Lower leg skin (tissue), 4 donors: Measurements from ENCODE around the gene GPR135. TPM values are rescaled to one million over a fixed set of nuclear protein-coding genes. Genes with fewer than 3 reads are reported as not detected.

Experiments
- DNase-seq, 2 donors: peaks; one replicate each; pipeline ENCODE4 v3.0.0-alpha.2; 2019; ENCODE audit warnings: low spot score in 2 of 2
- H3K4me3 ChIP-seq: fragments of 200-600 bp; sonication (generic); 2 replicates; pipeline ENCODE4 v1.5.1; 2017; ENCODE audit warnings: mild to moderate bottlenecking, low read depth; ENCODE audit not compliant: poor library complexity, severe bottlenecking
- POLR2A ChIP-seq, 2 donors: fragments of 450-650 bp; IDR thresholded peaks; one replicate each; pipeline ENCODE4 v1.6.1; 2016 to 2017; ENCODE audit warnings: antibody characterized with exemption in 2 of 2, mild to moderate bottlenecking in 1 of 2, moderate library complexity in 1 of 2
- WGBS, 2 donors: methylation state at CpG; one replicate each; pipeline ENCODE4 v1.1.5; 2018; 5-methylcytosine and 5-hydroxymethylcytosine counted together
- intact Hi-C: fragments of 100-400 bp; cut with DNase I; formaldehyde crosslinking; loops from one replicate; pipeline ENCODE4 v1.15.0; 2023; ENCODE audit warnings: low total_unique reads
- total RNA-seq, 4 donors: library from RNA; depleted of rRNA; stranded (reverse); fragments of >200 nt; gene quantifications; one replicate each; pipeline ENCODE4 v1.1.0, GENCODE V29; 2016
- TF ChIP-seq, protein P1 (sequence below), 3 donors: fragments of 450-650 bp; IDR thresholded peaks; one replicate each; pipeline ENCODE4 v1.5.1; 2016; ENCODE audit warnings: antibody characterized with exemption in 3 of 3, mild to moderate bottlenecking in 3 of 3, moderate library complexity in 2 of 3

GPR135 gene
- total RNA-seq, 4 donors from 2014 or later: 1.4 to 3.5 (median 2.2) TPM

DNA sequence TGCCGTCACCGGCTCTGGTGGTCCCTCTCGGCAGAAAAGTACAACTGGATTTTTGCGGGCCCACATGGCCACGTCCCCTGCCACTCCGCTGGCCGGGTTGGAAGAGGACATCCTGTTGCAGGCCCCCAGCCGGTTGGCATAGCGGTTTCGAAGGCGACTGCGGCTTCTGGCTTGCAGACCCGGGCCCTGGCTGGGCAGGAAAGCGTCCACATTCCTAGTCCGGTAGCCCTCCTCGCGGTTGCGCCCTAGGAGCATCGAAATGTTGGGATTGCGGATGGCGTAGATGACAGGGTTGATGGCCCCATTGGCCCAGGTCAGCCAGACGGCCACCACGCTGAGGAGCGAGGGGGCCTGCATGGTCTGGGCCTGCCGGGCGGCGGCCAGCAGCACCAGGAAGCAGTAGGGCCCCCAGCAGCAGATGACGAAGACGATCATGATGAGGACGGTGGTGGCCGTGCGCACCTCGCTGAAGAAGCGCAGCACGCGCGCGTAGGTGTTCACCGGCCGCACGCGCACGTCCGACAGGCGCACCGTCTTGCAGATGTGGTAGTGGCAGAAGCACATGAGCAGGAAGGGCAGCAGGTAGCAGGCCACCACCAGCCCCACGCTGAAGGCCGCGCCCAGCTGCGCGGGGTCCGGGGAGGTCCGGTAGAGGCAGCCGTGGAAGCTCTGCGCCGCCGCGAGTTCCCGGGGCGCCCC is 1.2 kb downstream of the GPR135 start:
- TF ChIP-seq, protein P1, sequence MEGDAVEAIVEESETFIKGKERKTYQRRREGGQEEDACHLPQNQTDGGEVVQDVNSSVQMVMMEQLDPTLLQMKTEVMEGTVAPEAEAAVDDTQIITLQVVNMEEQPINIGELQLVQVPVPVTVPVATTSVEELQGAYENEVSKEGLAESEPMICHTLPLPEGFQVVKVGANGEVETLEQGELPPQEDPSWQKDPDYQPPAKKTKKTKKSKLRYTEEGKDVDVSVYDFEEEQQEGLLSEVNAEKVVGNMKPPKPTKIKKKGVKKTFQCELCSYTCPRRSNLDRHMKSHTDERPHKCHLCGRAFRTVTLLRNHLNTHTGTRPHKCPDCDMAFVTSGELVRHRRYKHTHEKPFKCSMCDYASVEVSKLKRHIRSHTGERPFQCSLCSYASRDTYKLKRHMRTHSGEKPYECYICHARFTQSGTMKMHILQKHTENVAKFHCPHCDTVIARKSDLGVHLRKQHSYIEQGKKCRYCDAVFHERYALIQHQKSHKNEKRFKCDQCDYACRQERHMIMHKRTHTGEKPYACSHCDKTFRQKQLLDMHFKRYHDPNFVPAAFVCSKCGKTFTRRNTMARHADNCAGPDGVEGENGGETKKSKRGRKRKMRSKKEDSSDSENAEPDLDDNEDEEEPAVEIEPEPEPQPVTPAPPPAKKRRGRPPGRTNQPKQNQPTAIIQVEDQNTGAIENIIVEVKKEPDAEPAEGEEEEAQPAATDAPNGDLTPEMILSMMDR (IDR thresholded peaks at IDR 0.05): no peak
- no peak for TF ChIP-seq POLR2A (IDR thresholded peaks at IDR 0.05)
- DNase-seq: no peak
- intact Hi-C loops: no loop called here

DNA sequence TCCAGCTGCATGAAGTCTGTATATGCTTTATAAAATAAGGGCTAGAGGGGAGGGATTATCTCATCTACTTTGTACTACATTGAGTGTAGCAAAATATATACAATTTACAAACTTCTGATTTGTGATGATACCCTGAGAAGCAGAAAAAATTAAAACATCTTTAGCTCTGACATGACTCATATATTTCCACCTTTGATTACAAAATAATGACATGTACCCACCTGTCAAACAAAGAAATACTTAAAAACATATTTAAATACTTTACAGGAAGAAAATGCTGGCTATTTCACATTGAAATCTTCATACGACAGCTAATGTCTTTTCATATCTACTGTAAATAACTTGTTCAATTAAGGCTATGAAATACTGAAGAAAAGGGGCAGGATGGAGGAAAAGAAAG is 3.3 kb downstream of the GPR135 start:
- TF ChIP-seq, protein P1 (IDR thresholded peaks at IDR 0.05): no peak
- TF ChIP-seq POLR2A (IDR thresholded peaks at IDR 0.05): no peak
- intact Hi-C loops: no loop called here
- 82 to 94% methylated on average over 1 of the region's 1 CpG for WGBS, 2 donors
- no peak for DNase-seq
- H3K4me3 ChIP-seq: no peak overlapping the region

More for the DNA sequence above, 1.2 kb downstream of the GPR135 start:
- H3K4me3 ChIP-seq: peak overlapping the region; percentile 54
- 49 to 66% methylated on average over 28 to 52 of the region's 60 CpGs for WGBS, 2 donors

DNA sequence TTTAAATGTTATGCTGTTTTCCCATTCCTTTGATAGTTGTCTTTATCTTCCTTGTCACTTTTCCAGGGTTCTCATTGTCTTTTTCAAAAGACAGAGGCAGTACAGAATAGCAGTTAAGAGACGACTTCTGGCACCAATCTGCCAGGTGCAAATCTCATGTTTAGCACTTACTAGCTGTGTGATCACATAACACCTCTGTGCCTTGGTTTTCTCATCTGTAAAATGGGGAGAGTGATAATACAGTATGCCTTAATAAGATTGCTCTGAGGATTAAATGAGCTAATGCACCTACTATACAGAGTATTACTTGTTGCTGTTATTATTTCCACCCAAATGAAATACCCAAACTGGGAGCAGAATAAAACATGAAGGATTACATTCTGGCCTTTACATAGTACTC is 4.8 kb downstream of the GPR135 start:
- no peak for DNase-seq
- intact Hi-C loops: no loop called here
- no peak overlapping the region for H3K4me3 ChIP-seq
- WGBS, 2 donors: 95 to 96% methylated on average over 1 of the region's 1 CpG
- no peak for TF ChIP-seq POLR2A (IDR thresholded peaks at IDR 0.05)
- TF ChIP-seq, protein P1 (IDR thresholded peaks at IDR 0.05): no peak

DNA sequence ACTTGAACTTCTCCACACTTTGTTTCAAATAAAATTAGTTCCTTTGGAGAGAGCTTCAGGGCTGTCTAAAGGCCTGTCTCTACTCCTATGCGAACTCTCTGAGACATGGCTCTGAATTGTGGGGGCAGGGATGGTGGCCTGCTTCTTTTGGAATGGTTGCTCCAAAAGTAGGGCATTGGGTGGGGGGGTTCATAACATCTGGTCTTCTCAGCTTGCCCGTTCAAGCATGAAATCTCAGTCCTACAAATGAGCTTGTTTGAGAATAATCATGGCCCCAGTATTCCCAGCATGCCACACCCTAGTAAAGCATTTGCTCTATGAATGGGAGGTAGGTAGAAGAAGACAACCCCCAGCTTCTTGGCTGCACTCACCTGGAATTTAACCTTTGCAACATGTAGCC is 6.7 kb downstream of the GPR135 start:
- 90 to 95% methylated on average over 2 of the region's 2 CpGs for WGBS, 2 donors
- H3K4me3 ChIP-seq: no peak overlapping the region
- TF ChIP-seq POLR2A (IDR thresholded peaks at IDR 0.05): no peak
- TF ChIP-seq, protein P1 (IDR thresholded peaks at IDR 0.05): no peak
- no peak for DNase-seq
- intact Hi-C loops: no loop called here

DNA sequence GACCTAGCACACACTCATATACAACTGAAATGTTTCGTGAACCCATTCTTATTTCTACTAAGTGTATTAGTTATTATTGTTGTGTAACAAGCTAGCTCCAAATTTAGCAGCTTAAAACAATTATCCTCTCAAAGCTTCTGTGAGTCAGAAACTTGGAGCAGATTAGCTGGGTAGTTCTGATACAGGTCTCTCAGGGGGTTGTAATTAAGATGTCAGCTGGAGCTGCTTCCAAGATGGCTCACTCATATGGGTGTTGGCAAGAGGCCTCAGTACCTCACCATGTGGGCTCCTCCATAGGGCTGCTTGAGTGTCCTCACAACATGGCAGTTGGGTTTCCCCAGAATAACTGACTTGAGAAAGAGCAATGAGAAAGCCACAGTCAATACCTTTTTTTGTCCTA is 9.8 kb downstream of the GPR135 start:
- no peak overlapping the region for H3K4me3 ChIP-seq
- 93 to 98% methylated on average over 1 of the region's 1 CpG for WGBS, 2 donors
- intact Hi-C loops: no loop called here
- TF ChIP-seq, protein P1 (IDR thresholded peaks at IDR 0.05): no peak
- no peak for TF ChIP-seq POLR2A (IDR thresholded peaks at IDR 0.05)
- DNase-seq: no peak

DNA sequence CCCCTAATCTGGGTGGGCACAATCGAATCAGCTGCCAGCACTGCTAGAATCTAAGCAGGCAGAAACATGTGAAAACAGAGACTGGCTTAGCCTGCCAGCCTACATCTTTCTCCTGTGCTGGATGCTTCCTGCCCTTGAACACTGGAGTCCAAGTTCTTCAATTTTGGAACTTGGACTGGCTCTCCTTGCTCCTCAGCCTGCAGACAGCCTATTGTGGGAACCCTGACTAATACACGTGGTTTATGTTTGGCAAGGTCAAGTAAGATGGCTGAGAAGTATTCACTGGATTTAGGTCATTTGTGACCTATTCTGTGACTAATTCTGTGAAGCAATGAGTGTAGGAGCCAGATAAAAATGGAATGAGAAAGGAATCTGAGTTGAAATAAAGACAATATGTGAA is 11.0 kb downstream of the GPR135 start:
- 42% methylated on average over 2 of the region's 2 CpGs for WGBS, 2 donors
- intact Hi-C loops: no loop called here
- no peak for DNase-seq
- no peak overlapping the region for H3K4me3 ChIP-seq
- TF ChIP-seq, protein P1 (IDR thresholded peaks at IDR 0.05): no peak
- TF ChIP-seq POLR2A (IDR thresholded peaks at IDR 0.05): no peak
